Liver (tissue), 9 donors: ENCODE results near the gene STEEP1. TPM values are rescaled to one million over a fixed set of nuclear protein-coding genes. Genes with fewer than 3 reads are reported as not detected.
A peak's percentile ranks its signal among the peaks of the same experiment; 100 is the strongest.

Source experiments
- DNase-seq: peaks from one replicate; pipeline ENCODE4 v3.0.0-alpha.2; 2017; ENCODE audit warnings: low spot score
- H3K27ac ChIP-seq, 2 donors: one replicate each; pipeline ENCODE4 v1.7.0; 2013; ENCODE audit warnings: inconsistent platforms in 2 of 2, low read length in 2 of 2, control low read depth in 1 of 2, low read depth in 1 of 2, mild to moderate bottlenecking in 1 of 2
- H3K27me3 ChIP-seq, 4 donors: one replicate each; pipeline versions ENCODE4 v1.6.1 to v1.7.0; 2013; ENCODE audit warnings: low read length in 3 of 4, inconsistent platforms in 1 of 4, mild to moderate bottlenecking in 1 of 4, moderate library complexity in 1 of 4; ENCODE audit not compliant: control insufficient read depth in 4 of 4, insufficient read depth in 4 of 4
- H3K36me3 ChIP-seq, 4 donors: one replicate each; pipeline versions ENCODE4 v1.6.1 to v1.7.0; 2013; ENCODE audit warnings: low read length in 3 of 4, mild to moderate bottlenecking in 3 of 4, low read depth in 1 of 4, moderate library complexity in 1 of 4; ENCODE audit not compliant: control insufficient read depth in 4 of 4, insufficient read depth in 3 of 4
- H3K4me1 ChIP-seq, 4 donors: one replicate each; pipeline versions ENCODE4 v1.6.1 to v1.7.0; 2013; ENCODE audit warnings: low read length in 3 of 4, mild to moderate bottlenecking in 3 of 4, moderate library complexity in 1 of 4; ENCODE audit not compliant: control insufficient read depth in 4 of 4, insufficient read depth in 4 of 4
- H3K4me3 ChIP-seq, 3 donors: one replicate each; pipeline versions ENCODE4 v1.6.1 to v1.7.0; 2013; ENCODE audit warnings: low read length in 3 of 3, control low read depth in 1 of 3, low read depth in 1 of 3, mild to moderate bottlenecking in 1 of 3
- H3K9ac ChIP-seq, 2 donors: one replicate each; pipeline ENCODE4 v1.7.0; 2013; ENCODE audit warnings: low read length in 2 of 2, mild to moderate bottlenecking in 2 of 2, moderate library complexity in 2 of 2, control low read depth in 1 of 2, low read depth in 1 of 2
- H3K9me3 ChIP-seq, 4 donors: one replicate each; pipeline versions ENCODE4 v1.6.1 to v1.7.0; 2013; ENCODE audit warnings: low read length in 3 of 4; ENCODE audit not compliant: control insufficient read depth in 4 of 4
- EGR1 ChIP-seq, 2 donors: IDR thresholded peaks; 2 replicates each; pipeline ENCODE4 v1.6.1; 2016 to 2018; ENCODE audit warnings: antibody characterized with exemption in 2 of 2, low read depth in 2 of 2
- FOXA1 ChIP-seq: IDR thresholded peaks from 2 replicates; pipeline ENCODE4 v1.6.1; 2016; ENCODE audit warnings: antibody characterized with exemption
- FOXA2 ChIP-seq: IDR thresholded peaks from 2 replicates; pipeline ENCODE4 v1.6.1; 2016; ENCODE audit warnings: antibody characterized with exemption
- GABPA ChIP-seq, 2 donors: IDR thresholded peaks in 1 of 2; conservative IDR thresholded peaks in 1 of 2; 2 replicates each; pipeline ENCODE4 v1.6.1; 2016; ENCODE audit warnings: antibody characterized with exemption in 2 of 2, mild to moderate bottlenecking in 1 of 2, moderate library complexity in 1 of 2
- HNF4A ChIP-seq, 2 donors: conservative IDR thresholded peaks; 2 replicates each; pipeline ENCODE4 v1.6.1; 2016; ENCODE audit warnings: antibody characterized with exemption in 2 of 2, mild to moderate bottlenecking in 2 of 2
- JUND ChIP-seq, 2 donors: IDR thresholded peaks; 2 replicates each; pipeline ENCODE4 v1.6.1; 2016; ENCODE audit warnings: antibody characterized with exemption in 2 of 2
- NR2F2 ChIP-seq: IDR thresholded peaks from 2 replicates; pipeline ENCODE4 v1.6.1; 2016; ENCODE audit warnings: antibody characterized with exemption
- RAD21 ChIP-seq, 2 donors: IDR thresholded peaks; 2 replicates each; pipeline ENCODE4 v1.6.1; 2016; ENCODE audit warnings: antibody characterized with exemption in 2 of 2, mild to moderate bottlenecking in 2 of 2
- RXRA ChIP-seq, 2 donors: IDR thresholded peaks; 2 replicates each; pipeline ENCODE4 v1.6.1; 2017 to 2018; ENCODE audit warnings: antibody characterized with exemption in 2 of 2, mild to moderate bottlenecking in 1 of 2
- SP1 ChIP-seq: IDR thresholded peaks from 2 replicates; pipeline ENCODE4 v1.6.1; 2018; ENCODE audit warnings: antibody characterized with exemption, mild to moderate bottlenecking
- TAF1 ChIP-seq: conservative IDR thresholded peaks from 2 replicates; pipeline ENCODE4 v1.6.1; 2016; ENCODE audit warnings: antibody characterized with exemption, mild to moderate bottlenecking
- YY1 ChIP-seq: IDR thresholded peaks from 2 replicates; pipeline ENCODE4 v1.6.1; 2016; ENCODE audit warnings: antibody characterized with exemption, mild to moderate bottlenecking
- WGBS: extraction: QIAGEN DNeasy Blood & Tissue Kit; methylation state at CpG from one replicate; pipeline ENCODE4 v1.1.7; 2013; 5-methylcytosine and 5-hydroxymethylcytosine counted together
- polyA plus RNA-seq, 2 donors: library from polyadenylated mRNA; stranded (reverse) in 1 of 2; unstranded in 1 of 2; fragments of 200-250 nt in 1 of 2; fragments of >200 nt in 1 of 2; fragmentation: Nextera tagmentation in 1 of 2; extraction: Ambion mirVana in 1 of 2; gene quantifications; one replicate each; pipeline versions ENCODE4 v1.2.1 to v1.2.3, GENCODE V29; 2013 to 2015
- total RNA-seq, 2 donors: library from RNA; depleted of rRNA; stranded (reverse); fragments of >200 nt; gene quantifications; one replicate each; pipeline ENCODE4 v1.2.3, GENCODE V29; 2014
- TF ChIP-seq, protein P1 (sequence below): IDR thresholded peaks from 2 replicates; pipeline ENCODE4 v1.6.1; 2016; ENCODE audit warnings: antibody characterized with exemption, mild to moderate bottlenecking
- TF ChIP-seq, protein P2 (sequence below): IDR thresholded peaks from 2 replicates; pipeline ENCODE4 v1.6.1; 2016; ENCODE audit warnings: antibody characterized with exemption
- TF ChIP-seq, protein P3 (sequence below): IDR thresholded peaks from 2 replicates; pipeline ENCODE4 v1.6.1; 2016; ENCODE audit warnings: antibody characterized with exemption
- TF ChIP-seq, protein P4 (sequence below): IDR thresholded peaks from 2 replicates; pipeline ENCODE4 v1.6.1; 2016; ENCODE audit warnings: antibody characterized with exemption
- TF ChIP-seq, protein P5 (sequence below): fragments of 150-350 bp; IDR thresholded peaks from 2 replicates; pipeline ENCODE4 v1.5.1; 2017; ENCODE audit warnings: improper control_type of control experiment, low read depth, low read length; ENCODE audit not compliant: missing input control
- donor health status: healthy.
- donor health status: healthy.
- donor health status: healthy.
- donor health status: healthy.
- donor health status: healthy.

STEEP1 gene
- total and polyA plus RNA-seq, 4 donors = 4.3 to 14.2 (median 10.2) TPM

DNA sequence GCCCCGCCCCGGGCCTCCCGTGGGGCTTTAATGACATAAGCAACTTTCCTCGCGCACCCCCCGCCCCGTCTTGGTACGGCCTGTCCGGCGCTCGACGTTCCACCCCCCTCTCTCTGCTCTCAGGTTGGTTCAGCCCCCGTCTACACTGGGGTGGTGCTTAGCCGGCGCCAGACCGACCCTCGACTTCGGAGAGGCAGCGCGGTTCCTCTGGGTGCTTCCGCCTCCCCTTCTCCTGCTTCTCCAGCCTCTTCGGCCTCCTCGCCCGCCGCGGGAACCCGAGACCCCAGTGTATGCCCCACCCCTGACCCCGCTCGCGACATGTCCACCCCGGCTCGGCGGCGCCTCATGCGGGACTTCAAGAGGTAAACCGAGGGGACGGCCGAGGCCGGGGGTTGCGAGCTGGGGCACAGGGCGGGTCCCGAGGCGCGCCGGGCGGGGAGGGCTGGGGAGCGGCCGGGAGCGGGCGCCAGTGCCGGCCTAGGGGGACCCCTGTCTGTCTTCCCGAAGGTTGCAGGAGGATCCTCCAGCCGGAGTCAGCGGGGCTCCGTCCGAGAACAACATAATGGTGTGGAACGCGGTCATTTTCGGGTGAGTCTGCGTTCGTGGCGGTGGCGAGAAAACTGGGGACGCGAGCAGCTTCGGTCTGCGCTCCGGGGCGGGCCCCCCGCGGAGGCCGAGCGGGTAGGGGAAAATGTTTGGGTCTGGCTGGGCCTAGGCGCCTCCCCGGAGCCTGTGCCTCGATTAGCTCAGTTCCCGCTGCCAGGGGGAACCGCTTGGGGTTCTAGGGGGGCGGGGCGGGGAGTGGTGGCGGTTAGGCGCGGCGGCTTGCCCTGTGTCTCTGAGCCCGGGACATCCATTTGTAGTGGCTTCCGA lies 9.4 kb upstream of the STEEP1 start, which contains the start of gene UBE2A:
Gene UBE2A, plus strand, starts transcription at position 170 of the 873 bp plus-strand sequence. Its CDS starts 149 bp downstream, at position 319.
- no peaks in the 10 kb centered on the region for H3K27me3 ChIP-seq
- peak within 1 kb of the TSS; percentile 82 to 83 for H3K27ac ChIP-seq
- H3K4me1 ChIP-seq = peaks cover 2 to 12% (median 9%) of the 10 kb centered on the region in 4 donors
- H3K9ac ChIP-seq = peak within 1 kb of the TSS; percentile 62 to 77
- peaks cover 0 to 2% (median 0%) of the 10 kb centered on the region in 4 donors for H3K36me3 ChIP-seq
- DNase-seq = peak; percentile 87
- no peak for TF ChIP-seq EGR1 (IDR thresholded peaks at IDR 0.05; ENCODE audit: low read depth in 2 of 2)
- no peak for TF ChIP-seq NR2F2
- TF ChIP-seq, protein P1, sequence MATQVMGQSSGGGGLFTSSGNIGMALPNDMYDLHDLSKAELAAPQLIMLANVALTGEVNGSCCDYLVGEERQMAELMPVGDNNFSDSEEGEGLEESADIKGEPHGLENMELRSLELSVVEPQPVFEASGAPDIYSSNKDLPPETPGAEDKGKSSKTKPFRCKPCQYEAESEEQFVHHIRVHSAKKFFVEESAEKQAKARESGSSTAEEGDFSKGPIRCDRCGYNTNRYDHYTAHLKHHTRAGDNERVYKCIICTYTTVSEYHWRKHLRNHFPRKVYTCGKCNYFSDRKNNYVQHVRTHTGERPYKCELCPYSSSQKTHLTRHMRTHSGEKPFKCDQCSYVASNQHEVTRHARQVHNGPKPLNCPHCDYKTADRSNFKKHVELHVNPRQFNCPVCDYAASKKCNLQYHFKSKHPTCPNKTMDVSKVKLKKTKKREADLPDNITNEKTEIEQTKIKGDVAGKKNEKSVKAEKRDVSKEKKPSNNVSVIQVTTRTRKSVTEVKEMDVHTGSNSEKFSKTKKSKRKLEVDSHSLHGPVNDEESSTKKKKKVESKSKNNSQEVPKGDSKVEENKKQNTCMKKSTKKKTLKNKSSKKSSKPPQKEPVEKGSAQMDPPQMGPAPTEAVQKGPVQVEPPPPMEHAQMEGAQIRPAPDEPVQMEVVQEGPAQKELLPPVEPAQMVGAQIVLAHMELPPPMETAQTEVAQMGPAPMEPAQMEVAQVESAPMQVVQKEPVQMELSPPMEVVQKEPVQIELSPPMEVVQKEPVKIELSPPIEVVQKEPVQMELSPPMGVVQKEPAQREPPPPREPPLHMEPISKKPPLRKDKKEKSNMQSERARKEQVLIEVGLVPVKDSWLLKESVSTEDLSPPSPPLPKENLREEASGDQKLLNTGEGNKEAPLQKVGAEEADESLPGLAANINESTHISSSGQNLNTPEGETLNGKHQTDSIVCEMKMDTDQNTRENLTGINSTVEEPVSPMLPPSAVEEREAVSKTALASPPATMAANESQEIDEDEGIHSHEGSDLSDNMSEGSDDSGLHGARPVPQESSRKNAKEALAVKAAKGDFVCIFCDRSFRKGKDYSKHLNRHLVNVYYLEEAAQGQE = peak; percentile 62
- TF ChIP-seq, protein P2, sequence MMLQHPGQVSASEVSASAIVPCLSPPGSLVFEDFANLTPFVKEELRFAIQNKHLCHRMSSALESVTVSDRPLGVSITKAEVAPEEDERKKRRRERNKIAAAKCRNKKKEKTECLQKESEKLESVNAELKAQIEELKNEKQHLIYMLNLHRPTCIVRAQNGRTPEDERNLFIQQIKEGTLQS = no peak
- TF ChIP-seq RXRA (IDR thresholded peaks at IDR 0.05) = no peak
- peak in 1 of 2 donors; percentile 9 for TF ChIP-seq HNF4A (conservative IDR thresholded peaks at IDR 0.05)
- TF ChIP-seq, protein P3, sequence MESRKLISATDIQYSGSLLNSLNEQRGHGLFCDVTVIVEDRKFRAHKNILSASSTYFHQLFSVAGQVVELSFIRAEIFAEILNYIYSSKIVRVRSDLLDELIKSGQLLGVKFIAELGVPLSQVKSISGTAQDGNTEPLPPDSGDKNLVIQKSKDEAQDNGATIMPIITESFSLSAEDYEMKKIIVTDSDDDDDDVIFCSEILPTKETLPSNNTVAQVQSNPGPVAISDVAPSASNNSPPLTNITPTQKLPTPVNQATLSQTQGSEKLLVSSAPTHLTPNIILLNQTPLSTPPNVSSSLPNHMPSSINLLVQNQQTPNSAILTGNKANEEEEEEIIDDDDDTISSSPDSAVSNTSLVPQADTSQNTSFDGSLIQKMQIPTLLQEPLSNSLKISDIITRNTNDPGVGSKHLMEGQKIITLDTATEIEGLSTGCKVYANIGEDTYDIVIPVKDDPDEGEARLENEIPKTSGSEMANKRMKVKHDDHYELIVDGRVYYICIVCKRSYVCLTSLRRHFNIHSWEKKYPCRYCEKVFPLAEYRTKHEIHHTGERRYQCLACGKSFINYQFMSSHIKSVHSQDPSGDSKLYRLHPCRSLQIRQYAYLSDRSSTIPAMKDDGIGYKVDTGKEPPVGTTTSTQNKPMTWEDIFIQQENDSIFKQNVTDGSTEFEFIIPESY = no peak
- TF ChIP-seq RAD21 (IDR thresholded peaks at IDR 0.05) = no peak
- peak; percentile 33 for TF ChIP-seq SP1
- TF ChIP-seq, protein P4, sequence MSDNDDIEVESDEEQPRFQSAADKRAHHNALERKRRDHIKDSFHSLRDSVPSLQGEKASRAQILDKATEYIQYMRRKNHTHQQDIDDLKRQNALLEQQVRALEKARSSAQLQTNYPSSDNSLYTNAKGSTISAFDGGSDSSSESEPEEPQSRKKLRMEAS = peak; percentile 33
- peak; percentile 21 for TF ChIP-seq YY1
- TF ChIP-seq GABPA (IDR thresholded peaks at IDR 0.05 in 1 of 2, conservative IDR thresholded peaks at IDR 0.05 in 1 of 2) = no peak
- TF ChIP-seq TAF1 = peak; percentile 86
- no peak for TF ChIP-seq FOXA1
- TF ChIP-seq JUND (IDR thresholded peaks at IDR 0.05) = no peak
- TF ChIP-seq, protein P5, sequence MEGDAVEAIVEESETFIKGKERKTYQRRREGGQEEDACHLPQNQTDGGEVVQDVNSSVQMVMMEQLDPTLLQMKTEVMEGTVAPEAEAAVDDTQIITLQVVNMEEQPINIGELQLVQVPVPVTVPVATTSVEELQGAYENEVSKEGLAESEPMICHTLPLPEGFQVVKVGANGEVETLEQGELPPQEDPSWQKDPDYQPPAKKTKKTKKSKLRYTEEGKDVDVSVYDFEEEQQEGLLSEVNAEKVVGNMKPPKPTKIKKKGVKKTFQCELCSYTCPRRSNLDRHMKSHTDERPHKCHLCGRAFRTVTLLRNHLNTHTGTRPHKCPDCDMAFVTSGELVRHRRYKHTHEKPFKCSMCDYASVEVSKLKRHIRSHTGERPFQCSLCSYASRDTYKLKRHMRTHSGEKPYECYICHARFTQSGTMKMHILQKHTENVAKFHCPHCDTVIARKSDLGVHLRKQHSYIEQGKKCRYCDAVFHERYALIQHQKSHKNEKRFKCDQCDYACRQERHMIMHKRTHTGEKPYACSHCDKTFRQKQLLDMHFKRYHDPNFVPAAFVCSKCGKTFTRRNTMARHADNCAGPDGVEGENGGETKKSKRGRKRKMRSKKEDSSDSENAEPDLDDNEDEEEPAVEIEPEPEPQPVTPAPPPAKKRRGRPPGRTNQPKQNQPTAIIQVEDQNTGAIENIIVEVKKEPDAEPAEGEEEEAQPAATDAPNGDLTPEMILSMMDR = peak; percentile 18
- no peak for TF ChIP-seq FOXA2
- under 1% methylated on average over 86 of the region's 86 CpGs for WGBS
- no peaks in the 10 kb centered on the region for H3K9me3 ChIP-seq
- H3K4me3 ChIP-seq = peak within 1 kb of the TSS; percentile 66 to 87 (median 67)
